HL-60 (cell line): Measurements from ENCODE around the gene ANKRD50.

Experiments used
- DNase-seq, 2 experiments: peaks; one replicate each; pipeline ENCODE4 v3.0.0-alpha.2; 2010 to 2020; ENCODE audit warnings: low read depth in 1 of 2, low spot score in 1 of 2
- H3K27ac ChIP-seq: fragments of 250-450 bp; sonication (Bioruptor Pico); replicated peaks from 2 replicates; pipeline ENCODE4 v1.5.1; 2020; ENCODE audit warnings: mild to moderate bottlenecking, moderate library complexity
- H3K27me3 ChIP-seq: fragments of 250-450 bp; sonication (Bioruptor Pico); 2 replicates; pipeline ENCODE4 v1.5.1; 2021; ENCODE audit warnings: mild to moderate bottlenecking, moderate library complexity; ENCODE audit not compliant: insufficient read depth, poor library complexity, severe bottlenecking
- H3K4me3 ChIP-seq: replicated peaks from 2 replicates; pipeline ENCODE4 v1.5.1; 2011; ENCODE audit warnings: mild to moderate bottlenecking, control low read depth, low read length; ENCODE audit not compliant: insufficient read depth
- GABPA ChIP-seq: IDR thresholded peaks from 2 replicates; pipeline ENCODE4 v1.6.1; 2012; ENCODE audit warnings: low read depth
- POLR2AphosphoS5 ChIP-seq: IDR thresholded peaks from 2 replicates; pipeline ENCODE4 v1.6.1; 2012; ENCODE audit warnings: low read depth
- SPI1 ChIP-seq: IDR thresholded peaks from 2 replicates; pipeline ENCODE4 v1.6.1; 2012; ENCODE audit warnings: low read depth, mild to moderate bottlenecking, borderline replicate concordance
- TF ChIP-seq, protein P1 (sequence below): IDR thresholded peaks from one replicate; pipeline ENCODE4 v1.5.1; 2011; ENCODE audit warnings: low read length, control low read depth, inconsistent platforms; ENCODE audit not compliant: insufficient read depth
- TF ChIP-seq, protein P2 (sequence below): IDR thresholded peaks from 2 replicates; pipeline ENCODE4 v1.6.1; 2012; ENCODE audit warnings: low read depth; ENCODE audit not compliant: insufficient replicate concordance

ANKRD50 gene

GRCh38 chr4:124737619-124738018 is 25.1 kb upstream of the ANKRD50 start:
- no peak for DNase-seq
- Histone ChIP-seq H3K27me3 (no peaks in the 10 kb centered on the region), H3K27ac (no peak overlapping the region), H3K4me3 (no peak overlapping the region)
- TF ChIP-seq, protein P1, sequence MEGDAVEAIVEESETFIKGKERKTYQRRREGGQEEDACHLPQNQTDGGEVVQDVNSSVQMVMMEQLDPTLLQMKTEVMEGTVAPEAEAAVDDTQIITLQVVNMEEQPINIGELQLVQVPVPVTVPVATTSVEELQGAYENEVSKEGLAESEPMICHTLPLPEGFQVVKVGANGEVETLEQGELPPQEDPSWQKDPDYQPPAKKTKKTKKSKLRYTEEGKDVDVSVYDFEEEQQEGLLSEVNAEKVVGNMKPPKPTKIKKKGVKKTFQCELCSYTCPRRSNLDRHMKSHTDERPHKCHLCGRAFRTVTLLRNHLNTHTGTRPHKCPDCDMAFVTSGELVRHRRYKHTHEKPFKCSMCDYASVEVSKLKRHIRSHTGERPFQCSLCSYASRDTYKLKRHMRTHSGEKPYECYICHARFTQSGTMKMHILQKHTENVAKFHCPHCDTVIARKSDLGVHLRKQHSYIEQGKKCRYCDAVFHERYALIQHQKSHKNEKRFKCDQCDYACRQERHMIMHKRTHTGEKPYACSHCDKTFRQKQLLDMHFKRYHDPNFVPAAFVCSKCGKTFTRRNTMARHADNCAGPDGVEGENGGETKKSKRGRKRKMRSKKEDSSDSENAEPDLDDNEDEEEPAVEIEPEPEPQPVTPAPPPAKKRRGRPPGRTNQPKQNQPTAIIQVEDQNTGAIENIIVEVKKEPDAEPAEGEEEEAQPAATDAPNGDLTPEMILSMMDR, result no peak
- TF ChIP-seq SPI1, result no peak
- TF ChIP-seq, protein P2, sequence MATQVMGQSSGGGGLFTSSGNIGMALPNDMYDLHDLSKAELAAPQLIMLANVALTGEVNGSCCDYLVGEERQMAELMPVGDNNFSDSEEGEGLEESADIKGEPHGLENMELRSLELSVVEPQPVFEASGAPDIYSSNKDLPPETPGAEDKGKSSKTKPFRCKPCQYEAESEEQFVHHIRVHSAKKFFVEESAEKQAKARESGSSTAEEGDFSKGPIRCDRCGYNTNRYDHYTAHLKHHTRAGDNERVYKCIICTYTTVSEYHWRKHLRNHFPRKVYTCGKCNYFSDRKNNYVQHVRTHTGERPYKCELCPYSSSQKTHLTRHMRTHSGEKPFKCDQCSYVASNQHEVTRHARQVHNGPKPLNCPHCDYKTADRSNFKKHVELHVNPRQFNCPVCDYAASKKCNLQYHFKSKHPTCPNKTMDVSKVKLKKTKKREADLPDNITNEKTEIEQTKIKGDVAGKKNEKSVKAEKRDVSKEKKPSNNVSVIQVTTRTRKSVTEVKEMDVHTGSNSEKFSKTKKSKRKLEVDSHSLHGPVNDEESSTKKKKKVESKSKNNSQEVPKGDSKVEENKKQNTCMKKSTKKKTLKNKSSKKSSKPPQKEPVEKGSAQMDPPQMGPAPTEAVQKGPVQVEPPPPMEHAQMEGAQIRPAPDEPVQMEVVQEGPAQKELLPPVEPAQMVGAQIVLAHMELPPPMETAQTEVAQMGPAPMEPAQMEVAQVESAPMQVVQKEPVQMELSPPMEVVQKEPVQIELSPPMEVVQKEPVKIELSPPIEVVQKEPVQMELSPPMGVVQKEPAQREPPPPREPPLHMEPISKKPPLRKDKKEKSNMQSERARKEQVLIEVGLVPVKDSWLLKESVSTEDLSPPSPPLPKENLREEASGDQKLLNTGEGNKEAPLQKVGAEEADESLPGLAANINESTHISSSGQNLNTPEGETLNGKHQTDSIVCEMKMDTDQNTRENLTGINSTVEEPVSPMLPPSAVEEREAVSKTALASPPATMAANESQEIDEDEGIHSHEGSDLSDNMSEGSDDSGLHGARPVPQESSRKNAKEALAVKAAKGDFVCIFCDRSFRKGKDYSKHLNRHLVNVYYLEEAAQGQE, result no peak
- no peak for TF ChIP-seq GABPA
- no peak for TF ChIP-seq POLR2AphosphoS5

GRCh38 chr4:124736526-124736925 is 24.0 kb upstream of the ANKRD50 start:
- no peaks in the 10 kb centered on the region for H3K27me3 ChIP-seq

DNA sequence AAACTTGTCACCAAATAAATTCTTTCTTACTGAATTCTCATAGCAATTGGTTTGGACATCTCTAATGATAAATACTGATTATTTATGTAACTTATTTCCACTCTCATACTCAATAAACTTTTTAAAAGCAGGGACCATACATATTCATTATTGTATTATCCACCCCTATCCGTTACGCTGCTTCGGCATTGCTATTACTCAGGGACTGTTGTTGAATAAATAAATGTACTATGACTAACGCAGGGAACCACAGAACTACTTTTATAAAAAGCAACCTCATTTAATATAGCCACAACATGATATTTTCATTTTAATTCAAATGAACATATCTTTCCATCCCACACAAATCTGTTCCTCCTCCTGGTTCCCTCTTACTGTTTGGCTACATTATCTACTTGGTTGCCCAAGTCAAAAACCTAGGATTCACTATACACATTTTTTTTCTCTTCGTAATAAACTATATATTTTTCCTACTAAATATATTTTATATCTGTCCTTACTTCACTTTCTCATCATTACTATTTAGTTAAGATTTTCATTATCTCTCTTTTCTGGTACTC is 14.9 kb upstream of the ANKRD50 start:
- no peak for DNase-seq

More at GRCh38 chr4:124736526-124736925, 24.0 kb upstream of the ANKRD50 start:
- DNase-seq, result no peak
- Histone ChIP-seq H3K27ac (no peak overlapping the region), H3K4me3 (no peak overlapping the region)
- TF ChIP-seq SPI1 (no peak), GABPA (no peak), POLR2AphosphoS5 (no peak)
- TF ChIP-seq, protein P2, result no peak
- TF ChIP-seq, protein P1, result no peak

More for the DNA sequence above, 14.9 kb upstream of the ANKRD50 start:
- no peaks in the 10 kb centered on the region for H3K27me3 ChIP-seq
- no peak overlapping the region for H3K27ac ChIP-seq
- TF ChIP-seq, protein P2, result no peak
- TF ChIP-seq, protein P1, result no peak
- no peak for TF ChIP-seq SPI1
- no peak for TF ChIP-seq POLR2AphosphoS5
- TF ChIP-seq GABPA, result no peak
- no peak overlapping the region for H3K4me3 ChIP-seq
